Fibroblast of upper back skin (primary cell): ENCODE results near the gene MSI2.

Experiments
- DNase-seq: peaks from one replicate; pipeline ENCODE4 v3.0.0-alpha.2; 2013

The MSI2 gene

GRCh38 chr17:57631871-57632270 is 375.5 kb downstream of the MSI2 start:
- no peak for DNase-seq

DNA sequence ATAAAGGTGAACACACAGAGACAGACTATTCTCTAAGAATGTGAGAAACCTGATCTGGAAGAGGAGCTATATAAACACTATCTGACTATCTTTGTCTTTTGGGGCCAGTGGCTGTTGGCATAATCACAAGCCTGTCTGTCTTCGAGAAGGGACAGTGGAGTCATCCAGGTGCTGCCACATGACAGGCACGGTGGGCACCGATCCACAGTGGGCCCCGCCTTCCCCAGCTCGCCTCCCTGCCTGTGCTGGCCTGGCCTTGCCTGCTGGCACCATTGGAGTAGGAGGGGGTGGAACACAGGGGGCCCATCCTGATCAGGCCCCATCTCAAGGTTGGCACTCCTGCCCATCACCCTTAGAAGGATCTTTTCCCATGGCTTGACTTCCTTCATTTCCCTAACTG is 376.0 kb downstream of the MSI2 start:
- no peak for DNase-seq

GRCh38 chr17:57633236-57633635 is 376.9 kb downstream of the MSI2 start:
- no peak for DNase-seq

DNA sequence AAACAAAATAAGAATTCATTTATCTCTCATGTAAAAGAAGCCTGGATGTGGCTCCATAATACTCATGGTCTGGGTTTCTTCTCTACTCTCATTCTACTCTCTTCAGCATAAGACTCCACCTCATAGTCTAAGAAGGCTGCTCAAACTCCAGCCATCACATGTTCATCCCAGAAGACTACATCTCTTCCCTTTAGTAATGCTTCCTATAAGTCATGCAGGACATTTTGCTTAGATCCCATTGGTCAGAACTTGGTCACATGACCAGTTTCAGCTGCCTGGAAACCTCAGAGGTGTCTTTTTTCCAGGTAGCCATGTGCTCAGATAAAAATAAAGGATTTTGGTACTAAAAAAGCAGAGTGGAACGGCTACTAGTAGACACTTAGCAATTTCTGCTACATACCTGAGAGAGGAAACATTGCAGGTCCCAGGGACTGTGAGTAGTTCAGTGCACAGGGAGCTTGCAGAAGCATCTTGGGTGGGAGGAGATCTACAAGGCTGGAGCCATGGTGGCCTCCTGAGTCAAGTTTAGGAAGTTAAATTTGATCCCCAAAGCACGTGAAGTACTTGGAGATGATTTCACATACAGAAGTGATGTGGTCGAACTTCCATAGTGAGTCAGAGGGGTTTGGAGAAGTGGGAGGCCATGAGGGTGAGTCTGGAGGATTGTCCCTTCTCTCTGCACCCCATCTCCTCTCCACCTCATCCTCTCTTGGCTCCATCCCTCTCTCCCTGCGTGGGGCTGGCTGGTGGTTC is 378.6 kb downstream of the MSI2 start:
- peak; percentile 29 for DNase-seq

- no peak for DNase-seq
Measured at GRCh38 chr17:57636274-57636673, 380.0 kb downstream of the MSI2 start.

- no peak for DNase-seq
Measured at GRCh38 chr17:57636985-57637665, 380.8 kb downstream of the MSI2 start.

DNA sequence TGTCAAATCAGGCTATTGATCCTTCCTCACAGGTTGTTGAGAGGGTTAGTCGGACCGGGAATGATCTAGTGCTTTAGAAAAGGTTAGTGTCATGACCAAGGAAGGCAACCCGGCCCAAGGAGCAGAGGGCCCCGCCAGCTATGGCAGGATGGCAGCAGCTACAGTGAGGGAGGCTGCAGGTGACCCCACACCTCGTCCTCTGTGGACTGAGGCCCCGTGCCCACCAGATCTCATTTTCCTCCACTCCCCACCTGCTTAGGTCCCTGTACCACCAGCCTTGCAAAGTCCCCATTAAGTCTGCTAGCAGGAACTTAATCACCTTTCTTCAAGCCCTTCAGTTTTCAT is 381.3 kb downstream of the MSI2 start:
- DNase-seq = no peak

DNA sequence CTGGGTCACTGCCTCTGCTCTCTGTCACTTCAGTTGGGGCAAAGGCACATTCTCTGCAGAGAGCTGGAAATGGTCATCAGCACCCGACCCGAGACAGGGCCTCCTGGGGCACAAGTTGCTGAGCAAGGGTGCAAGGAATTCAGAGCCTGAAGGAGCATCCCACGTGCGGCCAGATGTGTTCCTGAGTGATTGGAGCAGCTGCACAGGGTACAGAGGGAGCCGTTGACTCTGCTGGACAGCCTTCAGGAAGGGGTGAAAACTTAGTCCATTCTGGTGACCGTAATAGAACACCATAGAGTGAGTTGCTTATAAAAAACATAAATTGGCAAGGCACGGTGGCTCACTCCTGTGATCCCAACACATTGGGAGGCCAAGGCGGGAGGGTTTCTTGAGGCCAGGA is 382.0 kb downstream of the MSI2 start:
- DNase-seq = no peak

DNA sequence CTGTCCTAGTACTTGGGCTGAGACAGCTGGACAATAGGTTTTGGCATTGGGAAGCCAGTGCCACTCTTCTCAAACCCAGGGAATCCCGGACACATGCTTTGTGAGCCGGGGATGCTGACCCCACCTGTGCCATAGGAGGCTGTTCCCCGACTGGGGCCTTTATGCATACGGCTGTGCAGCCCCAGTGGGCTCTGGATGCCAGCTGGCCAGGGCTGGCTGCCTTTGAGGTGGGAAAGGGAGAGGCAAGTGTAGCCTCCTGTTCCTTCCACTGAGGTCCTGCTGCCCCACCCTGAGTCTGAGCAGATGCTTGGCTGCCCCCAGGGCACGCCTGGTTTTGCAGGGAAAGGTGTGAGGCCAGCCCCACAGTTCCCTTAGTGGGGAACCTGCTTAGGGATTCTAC is 383.1 kb downstream of the MSI2 start:
- DNase-seq = no peak

DNA sequence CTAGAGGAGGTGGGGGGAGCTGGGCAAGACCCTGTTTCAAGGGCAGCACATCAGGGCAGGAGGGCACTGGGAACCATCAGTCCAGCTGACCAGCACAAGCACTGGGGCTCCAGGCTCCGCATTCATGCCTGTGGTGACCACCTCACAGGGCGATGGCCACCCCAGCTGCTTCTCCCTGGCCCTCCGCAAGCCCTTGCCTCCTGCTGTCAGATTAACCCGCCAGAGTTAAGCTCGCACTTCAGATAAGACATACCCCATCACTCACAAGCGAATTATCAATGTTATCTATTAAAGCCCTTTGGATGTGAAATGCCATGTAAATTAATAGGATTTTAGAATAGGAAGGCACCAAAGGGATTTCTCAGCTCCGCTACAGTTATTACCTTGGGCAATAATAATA is 383.8 kb downstream of the MSI2 start:
- DNase-seq = no peak

DNA sequence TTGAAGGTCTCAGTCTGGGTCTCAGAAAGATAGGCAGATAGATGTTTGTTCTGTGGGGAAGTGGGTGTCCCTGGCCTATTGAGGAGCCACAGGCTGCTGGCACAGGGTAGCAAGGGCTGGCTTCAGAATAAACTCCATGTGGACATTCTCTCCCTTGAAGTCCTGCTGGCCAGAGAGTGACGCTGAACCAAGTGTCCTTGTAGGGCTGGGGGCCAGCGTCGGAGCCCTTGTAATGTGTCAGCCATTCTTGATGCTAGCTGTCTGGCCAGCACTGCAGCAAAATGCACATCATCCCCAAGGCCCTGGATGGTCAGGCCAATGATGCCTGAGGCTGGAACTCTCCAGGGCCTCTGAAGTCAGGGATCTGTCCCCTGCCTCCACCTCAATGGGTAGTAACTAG is 385.4 kb downstream of the MSI2 start:
- no peak for DNase-seq

DNA sequence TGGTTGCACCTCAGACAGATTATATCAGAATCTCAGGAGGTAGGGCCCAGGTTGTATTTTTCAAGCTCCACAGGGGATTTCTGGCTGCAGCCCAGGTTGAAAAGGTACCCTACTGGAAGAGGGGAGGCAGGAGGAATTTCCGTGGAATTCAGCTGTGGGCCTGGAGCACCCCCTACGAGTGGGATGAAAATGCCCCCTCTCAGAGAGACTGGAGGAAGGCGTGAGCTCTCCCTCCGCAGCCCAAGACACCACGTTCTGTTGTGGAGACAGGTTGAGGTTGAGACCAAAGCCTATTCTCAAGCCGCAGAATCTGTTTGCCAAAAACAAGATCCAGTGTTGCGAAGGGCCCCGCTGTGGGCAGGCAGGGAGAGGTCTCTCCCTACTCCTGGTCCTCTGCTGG is 386.7 kb downstream of the MSI2 start:
- DNase-seq = no peak

- DNase-seq = no peak
Measured at GRCh38 chr17:57644326-57644725, 388.0 kb downstream of the MSI2 start.

DNA sequence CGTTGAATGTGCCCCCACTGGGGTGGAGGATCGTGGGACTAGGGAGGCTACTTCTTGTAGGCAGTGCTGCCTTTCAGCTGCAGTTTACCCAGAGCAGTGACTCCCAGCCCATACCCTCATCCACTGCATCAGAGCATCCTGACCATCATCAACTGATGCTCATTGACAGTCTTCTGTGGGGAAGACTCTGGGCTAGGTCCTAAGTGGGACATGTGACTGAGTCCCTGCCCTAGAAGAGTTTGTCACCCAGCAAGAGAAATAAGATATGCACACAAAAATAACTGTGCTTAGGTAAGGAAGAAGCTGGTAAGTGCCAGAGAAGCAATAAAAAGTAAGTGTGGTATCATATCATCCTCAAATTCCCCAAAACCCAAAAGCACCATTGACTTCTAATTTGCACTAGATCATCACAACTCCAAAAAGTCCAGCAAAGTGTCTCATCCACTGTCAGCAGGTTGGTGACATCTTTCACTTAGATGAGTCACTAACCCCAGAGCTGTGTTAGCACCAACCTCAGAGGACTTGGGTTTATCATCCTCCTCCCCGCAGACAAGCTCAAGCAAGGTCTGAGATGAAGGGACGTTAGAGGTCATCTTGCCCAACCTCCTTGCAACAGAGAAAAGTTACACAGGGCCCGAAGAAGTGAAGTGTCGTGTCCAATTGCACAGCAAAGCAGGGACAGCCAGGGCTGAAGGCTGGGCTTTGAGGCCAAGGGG is 389.8 kb downstream of the MSI2 start:
- DNase-seq = no peak

- DNase-seq = no peak
Measured at GRCh38 chr17:57648720-57649119, 392.4 kb downstream of the MSI2 start.

- no peak for DNase-seq
Measured at GRCh38 chr17:57649191-57649590, 392.9 kb downstream of the MSI2 start.

DNA sequence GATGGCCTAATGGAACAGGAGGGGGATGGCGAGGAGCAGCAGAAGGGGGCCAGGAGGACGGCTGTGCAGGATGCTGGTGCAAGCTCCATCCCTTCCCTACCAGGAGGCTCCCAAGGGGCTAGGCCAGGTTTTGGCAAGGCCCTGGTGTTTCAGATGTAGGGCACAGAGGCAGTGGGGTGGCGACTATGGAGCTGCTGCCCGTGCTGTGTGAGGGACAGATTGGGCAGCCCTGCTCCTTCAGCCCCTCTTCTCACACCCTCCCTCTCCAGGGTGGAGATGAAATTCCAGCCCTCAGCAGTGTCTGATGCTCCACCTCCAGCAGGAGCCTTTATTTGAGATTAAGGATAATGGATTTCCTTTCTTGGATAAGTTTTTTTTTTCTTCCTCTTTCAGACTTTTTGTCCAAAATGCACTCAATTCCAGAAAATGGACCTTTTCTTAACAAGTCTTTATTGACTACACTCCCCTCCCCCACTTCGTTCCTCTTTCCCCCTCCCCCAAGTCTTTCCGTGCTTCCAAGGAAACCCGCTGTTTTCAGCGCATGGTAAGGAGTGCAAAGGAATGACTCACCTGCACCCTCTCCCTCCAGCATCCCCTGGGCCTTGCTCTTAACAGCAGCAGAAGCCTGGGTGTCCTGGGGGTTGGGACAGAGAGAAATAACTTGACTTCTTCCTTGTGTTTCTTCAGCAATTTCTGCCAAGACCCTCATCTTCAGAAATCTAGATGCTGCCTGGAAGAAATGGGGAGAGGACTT is 393.6 kb downstream of the MSI2 start:
- DNase-seq = peak; percentile 81

DNA sequence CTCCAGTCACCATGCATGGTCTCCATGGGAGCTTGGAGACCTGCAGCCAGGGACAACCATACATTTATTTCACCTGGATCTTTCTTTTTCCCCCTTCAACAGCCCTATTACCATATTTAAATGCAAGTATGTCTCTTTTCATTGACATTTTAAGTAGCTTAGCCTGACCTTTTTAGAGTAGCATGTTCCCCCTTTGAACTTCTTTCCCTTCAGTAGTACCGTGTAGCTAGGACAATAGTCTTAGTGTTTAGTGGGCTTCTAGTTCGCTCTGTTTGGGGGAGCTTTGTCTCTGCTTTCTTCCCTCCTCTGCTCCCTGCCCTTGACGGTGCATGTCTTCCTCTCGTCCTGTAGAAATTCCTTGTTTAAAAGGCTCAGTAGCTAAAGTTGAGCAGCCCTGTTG is 394.2 kb downstream of the MSI2 start:
- DNase-seq = no peak

- no peak for DNase-seq
Measured at GRCh38 chr17:57651451-57651850, 395.1 kb downstream of the MSI2 start.

GRCh38 chr17:57651996-57652395 is 395.7 kb downstream of the MSI2 start:
- DNase-seq = no peak

DNA sequence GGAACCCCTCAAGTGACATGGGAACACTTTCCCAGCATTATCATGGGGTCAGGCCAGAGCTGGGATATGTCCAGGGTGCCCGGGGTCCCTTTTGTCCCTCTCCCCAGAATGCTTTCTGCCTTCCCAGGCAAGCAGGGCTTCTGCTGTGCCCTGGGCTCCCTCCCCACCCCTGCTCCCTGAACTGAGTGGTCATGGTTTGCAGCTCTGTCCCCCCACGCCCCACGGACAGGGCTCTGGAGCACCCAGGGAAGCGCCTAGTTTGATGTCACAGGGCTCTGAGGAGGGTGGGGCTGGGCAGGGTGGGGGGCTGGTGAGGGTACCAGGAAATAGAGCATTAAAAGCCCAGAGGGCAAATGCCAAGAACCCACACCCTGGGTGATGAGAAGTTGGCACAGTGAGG is 396.5 kb downstream of the MSI2 start:
- no peak for DNase-seq

GRCh38 chr17:57653279-57653678 is 397.0 kb downstream of the MSI2 start:
- DNase-seq = no peak

- no peak for DNase-seq
Measured at GRCh38 chr17:57654040-57654775, 397.9 kb downstream of the MSI2 start.
